Suprapubic skin (tissue), 4 donors: Measurements from ENCODE around the gene KSR2. TPM values are rescaled to one million over a fixed set of nuclear protein-coding genes. Genes with fewer than 3 reads are reported as not detected.

Source experiments
- DNase-seq, 2 donors: peaks; one replicate each; pipeline ENCODE4 v3.0.0-alpha.2; 2019; ENCODE audit warnings: low spot score in 2 of 2
- H3K27ac ChIP-seq: fragments of 200-600 bp; sonication (generic); one replicate; pipeline ENCODE4 v1.5.1; 2019
- H3K27me3 ChIP-seq: fragments of 200-600 bp; sonication (generic); one replicate; pipeline ENCODE4 v1.5.1; 2019
- H3K36me3 ChIP-seq: fragments of 200-600 bp; sonication (generic); one replicate; pipeline ENCODE4 v1.5.1; 2019
- H3K4me1 ChIP-seq: fragments of 200-600 bp; sonication (generic); one replicate; pipeline ENCODE4 v1.5.1; 2019
- H3K4me3 ChIP-seq: fragments of 200-600 bp; sonication (generic); one replicate; pipeline ENCODE4 v1.5.1; 2019; ENCODE audit warnings: mild to moderate bottlenecking
- H3K9me3 ChIP-seq: fragments of 200-600 bp; sonication (generic); one replicate; pipeline ENCODE4 v1.5.1; 2019
- CTCF ChIP-seq, 2 donors: fragments of 200-600 bp in 1 of 2; fragments of 450-650 bp in 1 of 2; sonication (generic) in 1 of 2; IDR thresholded peaks; one replicate each; pipeline ENCODE4 v1.5.1; 2016 to 2019; ENCODE audit warnings: antibody characterized with exemption in 2 of 2, mild to moderate bottlenecking in 1 of 2, moderate library complexity in 1 of 2
- EP300 ChIP-seq: sonication (generic); formaldehyde crosslinking; IDR thresholded peaks from one replicate; pipeline ENCODE4 v1.6.1; 2017; ENCODE audit warnings: antibody characterized with exemption
- POLR2A ChIP-seq, 2 donors: fragments of 450-650 bp; IDR thresholded peaks; one replicate each; pipeline ENCODE4 v1.6.1; 2017; ENCODE audit warnings: antibody characterized with exemption in 2 of 2, mild to moderate bottlenecking in 2 of 2, moderate library complexity in 2 of 2
- POLR2AphosphoS5 ChIP-seq, 3 donors: sonication (generic); formaldehyde crosslinking; IDR thresholded peaks; one replicate each; pipeline ENCODE4 v1.6.1; 2017; ENCODE audit warnings: antibody characterized with exemption in 3 of 3
- WGBS: methylation state at CpG from one replicate; pipeline ENCODE4 v1.1.5; 2018; 5-methylcytosine and 5-hydroxymethylcytosine counted together
- total RNA-seq, 4 donors: library from RNA; depleted of rRNA; stranded (reverse); fragments of >200 nt; gene quantifications; one replicate each; pipeline ENCODE4 v1.1.0, GENCODE V29; 2016

The KSR2 gene
- total RNA-seq, 4 donors from 2014 or later, result 0.24 to 0.39 (median 0.38) TPM; not detected in 1

- Histone ChIP-seq H3K4me3 (no peak overlapping the region), H3K36me3 (no peaks in the 10 kb centered on the region), H3K9me3 (no peaks in the 10 kb centered on the region), H3K4me1 (no peaks in the 10 kb centered on the region), H3K27me3 (peaks cover 2% of the 10 kb centered on the region), H3K27ac (no peak overlapping the region)
- WGBS, result 39% methylated on average over 4 of the region's 4 CpGs
- TF ChIP-seq POLR2AphosphoS5 (IDR thresholded peaks at IDR 0.05) (no peak), CTCF (IDR thresholded peaks at IDR 0.05) (no peak), EP300 (no peak), POLR2A (IDR thresholded peaks at IDR 0.05) (no peak)
- DNase-seq, result no peak
Measured at GRCh38 chr12:117718559-117718958, 250.2 kb downstream of the KSR2 start.

GRCh38 chr12:117718141-117718540, 250.6 kb downstream of the KSR2 start:
- H3K9me3 ChIP-seq, result no peaks in the 10 kb centered on the region
- H3K27ac ChIP-seq, result no peak overlapping the region
- no peak for DNase-seq
- 67% methylated on average over 1 of the region's 1 CpG for WGBS
- H3K36me3 ChIP-seq, result no peaks in the 10 kb centered on the region
- H3K27me3 ChIP-seq, result peaks cover 4% of the 10 kb centered on the region
- TF ChIP-seq EP300, result no peak
- no peak for TF ChIP-seq POLR2AphosphoS5 (IDR thresholded peaks at IDR 0.05)
- no peak for TF ChIP-seq POLR2A (IDR thresholded peaks at IDR 0.05)
- H3K4me3 ChIP-seq, result no peak overlapping the region
- H3K4me1 ChIP-seq, result no peaks in the 10 kb centered on the region

- Histone ChIP-seq H3K4me3 (no peak overlapping the region), H3K4me1 (no peaks in the 10 kb centered on the region), H3K27ac (no peak overlapping the region), H3K9me3 (no peaks in the 10 kb centered on the region), H3K27me3 (peaks cover 11% of the 10 kb centered on the region), H3K36me3 (no peaks in the 10 kb centered on the region)
- DNase-seq, result no peak
- 58% methylated on average over 4 of the region's 4 CpGs for WGBS
- TF ChIP-seq CTCF (IDR thresholded peaks at IDR 0.05) (no peak), EP300 (no peak), POLR2A (IDR thresholded peaks at IDR 0.05) (no peak), POLR2AphosphoS5 (IDR thresholded peaks at IDR 0.05) (no peak)
Measured at GRCh38 chr12:117714203-117714602, 254.6 kb downstream of the KSR2 start.

- no peaks in the 10 kb centered on the region for H3K4me1 ChIP-seq
- H3K4me3 ChIP-seq, result no peak overlapping the region
- H3K9me3 ChIP-seq, result no peaks in the 10 kb centered on the region
- 70% methylated on average over 9 of the region's 9 CpGs for WGBS
- no peak overlapping the region for H3K27ac ChIP-seq
- no peak for DNase-seq
- H3K27me3 ChIP-seq, result peaks cover 11% of the 10 kb centered on the region
- no peaks in the 10 kb centered on the region for H3K36me3 ChIP-seq
- no peak for TF ChIP-seq CTCF (IDR thresholded peaks at IDR 0.05)
- no peak for TF ChIP-seq POLR2AphosphoS5 (IDR thresholded peaks at IDR 0.05)
- TF ChIP-seq EP300, result no peak
- TF ChIP-seq POLR2A (IDR thresholded peaks at IDR 0.05), result no peak
Measured at GRCh38 chr12:117710121-117710520, 258.7 kb downstream of the KSR2 start.

GRCh38 chr12:117707861-117708260, 260.9 kb downstream of the KSR2 start:
- Histone ChIP-seq H3K4me3 (no peak overlapping the region), H3K36me3 (no peaks in the 10 kb centered on the region), H3K9me3 (no peaks in the 10 kb centered on the region), H3K27ac (no peak overlapping the region), H3K4me1 (no peaks in the 10 kb centered on the region), H3K27me3 (peaks cover 7% of the 10 kb centered on the region)
- 72% methylated on average over 2 of the region's 2 CpGs for WGBS
- no peak for TF ChIP-seq EP300
- TF ChIP-seq POLR2A (IDR thresholded peaks at IDR 0.05), result no peak
- no peak for TF ChIP-seq POLR2AphosphoS5 (IDR thresholded peaks at IDR 0.05)
- TF ChIP-seq CTCF (IDR thresholded peaks at IDR 0.05), result no peak
- no peak for DNase-seq

- no peak overlapping the region for H3K4me3 ChIP-seq
- H3K27ac ChIP-seq, result no peak overlapping the region
- DNase-seq, result no peak
- TF ChIP-seq EP300 (no peak), POLR2A (IDR thresholded peaks at IDR 0.05) (no peak), POLR2AphosphoS5 (IDR thresholded peaks at IDR 0.05) (no peak), CTCF (IDR thresholded peaks at IDR 0.05) (no peak)
- H3K9me3 ChIP-seq, result no peaks in the 10 kb centered on the region
- WGBS, result 55% methylated on average over 4 of the region's 4 CpGs
- no peaks in the 10 kb centered on the region for H3K4me1 ChIP-seq
- H3K27me3 ChIP-seq, result no peaks in the 10 kb centered on the region
- no peaks in the 10 kb centered on the region for H3K36me3 ChIP-seq
Measured at GRCh38 chr12:117703584-117703983, 265.2 kb downstream of the KSR2 start.
